ENCODE measurements around the gene MBOAT1.

MBOAT1 gene

DNA sequence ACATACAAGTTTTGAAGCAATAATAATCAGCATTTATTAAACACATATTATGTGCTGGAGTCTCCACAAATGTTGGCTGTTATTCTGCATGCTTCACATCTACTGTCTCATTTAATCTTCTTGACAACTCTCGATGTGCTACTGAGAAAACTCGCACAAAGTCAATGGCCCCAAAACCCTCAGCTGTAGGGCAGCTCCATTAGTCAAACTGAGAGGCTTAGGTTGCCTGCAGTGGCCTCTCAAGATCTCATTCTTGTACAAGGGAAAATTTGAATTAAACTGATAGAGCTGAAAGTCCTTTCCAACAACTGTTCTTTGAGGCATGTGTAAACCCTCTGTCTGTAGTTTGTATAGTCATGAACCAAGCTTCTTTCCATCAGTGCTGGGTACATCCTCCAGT is 49.8 kb downstream of the MBOAT1 start:
- H3K4me1 ChIP-seq (ENCODE audit: insufficient read depth, low read length, poor library complexity, severe bottlenecking), result no peaks in the 10 kb centered on the region
- no peak overlapping the region for H2AFZ ChIP-seq (ENCODE audit: low read length)
- H4K20me1 ChIP-seq (ENCODE audit: insufficient read depth, low read length, poor library complexity, severe bottlenecking), result no peaks in the 10 kb centered on the region
- H3K79me2 ChIP-seq (ENCODE audit: insufficient read depth, low read length), result 0 out of 2 replicates have a peak, but pooled peaks cover 7% of the 10 kb centered on the region
- H3F3A ChIP-seq (ENCODE audit: low read depth), result no peaks in the 10 kb centered on the region
- TF ChIP-seq, protein P1, sequence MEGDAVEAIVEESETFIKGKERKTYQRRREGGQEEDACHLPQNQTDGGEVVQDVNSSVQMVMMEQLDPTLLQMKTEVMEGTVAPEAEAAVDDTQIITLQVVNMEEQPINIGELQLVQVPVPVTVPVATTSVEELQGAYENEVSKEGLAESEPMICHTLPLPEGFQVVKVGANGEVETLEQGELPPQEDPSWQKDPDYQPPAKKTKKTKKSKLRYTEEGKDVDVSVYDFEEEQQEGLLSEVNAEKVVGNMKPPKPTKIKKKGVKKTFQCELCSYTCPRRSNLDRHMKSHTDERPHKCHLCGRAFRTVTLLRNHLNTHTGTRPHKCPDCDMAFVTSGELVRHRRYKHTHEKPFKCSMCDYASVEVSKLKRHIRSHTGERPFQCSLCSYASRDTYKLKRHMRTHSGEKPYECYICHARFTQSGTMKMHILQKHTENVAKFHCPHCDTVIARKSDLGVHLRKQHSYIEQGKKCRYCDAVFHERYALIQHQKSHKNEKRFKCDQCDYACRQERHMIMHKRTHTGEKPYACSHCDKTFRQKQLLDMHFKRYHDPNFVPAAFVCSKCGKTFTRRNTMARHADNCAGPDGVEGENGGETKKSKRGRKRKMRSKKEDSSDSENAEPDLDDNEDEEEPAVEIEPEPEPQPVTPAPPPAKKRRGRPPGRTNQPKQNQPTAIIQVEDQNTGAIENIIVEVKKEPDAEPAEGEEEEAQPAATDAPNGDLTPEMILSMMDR (conservative IDR thresholded peaks at IDR 0.05; ENCODE audit: low read length), result no peak
- no peak for TF ChIP-seq EZH2phosphoT487 (IDR thresholded peaks at IDR 0.05; ENCODE audit: borderline replicate concordance)
- no peak overlapping the region for H3K4me2 ChIP-seq (ENCODE audit: low read depth, low read length, poor library complexity, severe bottlenecking)
- no peak overlapping the region for H3K4me3 ChIP-seq (ENCODE audit: low read length, poor library complexity, severe bottlenecking)
- H3K27me3 ChIP-seq (ENCODE audit: insufficient read depth, low read length, poor library complexity, severe bottlenecking), result no peaks in the 10 kb centered on the region
- H3K9me3 ChIP-seq (ENCODE audit: insufficient read depth, low read depth, low read length), result no peaks in the 10 kb centered on the region
- 0 out of 2 replicates have a peak, but pooled peaks cover 5% of the 10 kb centered on the region for H3K36me3 ChIP-seq (ENCODE audit: insufficient read depth, low read length)
- no peak overlapping the region for H3K9ac ChIP-seq (ENCODE audit: low read depth, low read length, poor library complexity, severe bottlenecking)
- no peaks in the 10 kb centered on the region for H3K9me2 ChIP-seq (replicated peaks; ENCODE audit: low read depth, low read length)

DNA sequence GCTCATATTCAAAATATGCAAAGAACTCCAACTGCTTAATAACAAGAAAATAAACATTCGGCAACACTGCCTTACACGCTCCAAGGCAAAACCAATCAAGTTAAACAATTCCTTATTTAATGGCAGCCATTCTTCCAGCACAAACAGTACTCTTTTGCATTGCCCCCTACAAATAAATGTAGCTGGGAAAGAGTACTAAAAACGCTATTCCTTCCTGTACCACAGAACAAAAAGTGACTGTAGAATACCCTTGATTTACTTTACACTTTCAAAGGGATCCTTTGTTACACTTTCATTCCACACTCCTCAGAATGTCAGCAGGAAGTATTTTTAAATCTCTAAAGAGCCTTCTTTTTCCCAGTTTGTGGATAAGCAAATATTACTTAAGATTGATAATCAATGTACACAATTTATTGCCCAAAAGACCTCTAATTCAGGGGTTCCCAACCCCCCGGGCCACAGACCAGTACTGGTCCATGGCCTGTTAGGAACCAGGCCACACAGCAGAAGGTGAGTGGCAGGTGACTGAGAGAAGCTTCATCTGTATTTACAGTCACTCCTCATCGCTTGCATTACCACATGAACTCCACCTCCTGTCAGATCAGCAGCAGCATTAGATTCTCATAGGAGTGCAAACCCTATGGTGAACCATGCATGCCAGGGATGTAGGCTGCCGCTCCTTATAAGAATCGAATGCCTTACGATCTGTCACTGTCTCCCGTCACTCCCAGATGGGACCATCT is 51.6 kb downstream of the MBOAT1 start:
- Histone ChIP-seq H3K9ac (ENCODE audit: low read depth, low read length, poor library complexity, severe bottlenecking) (no peak overlapping the region), H3K4me3 (ENCODE audit: low read length, poor library complexity, severe bottlenecking) (no peak overlapping the region)

DNA sequence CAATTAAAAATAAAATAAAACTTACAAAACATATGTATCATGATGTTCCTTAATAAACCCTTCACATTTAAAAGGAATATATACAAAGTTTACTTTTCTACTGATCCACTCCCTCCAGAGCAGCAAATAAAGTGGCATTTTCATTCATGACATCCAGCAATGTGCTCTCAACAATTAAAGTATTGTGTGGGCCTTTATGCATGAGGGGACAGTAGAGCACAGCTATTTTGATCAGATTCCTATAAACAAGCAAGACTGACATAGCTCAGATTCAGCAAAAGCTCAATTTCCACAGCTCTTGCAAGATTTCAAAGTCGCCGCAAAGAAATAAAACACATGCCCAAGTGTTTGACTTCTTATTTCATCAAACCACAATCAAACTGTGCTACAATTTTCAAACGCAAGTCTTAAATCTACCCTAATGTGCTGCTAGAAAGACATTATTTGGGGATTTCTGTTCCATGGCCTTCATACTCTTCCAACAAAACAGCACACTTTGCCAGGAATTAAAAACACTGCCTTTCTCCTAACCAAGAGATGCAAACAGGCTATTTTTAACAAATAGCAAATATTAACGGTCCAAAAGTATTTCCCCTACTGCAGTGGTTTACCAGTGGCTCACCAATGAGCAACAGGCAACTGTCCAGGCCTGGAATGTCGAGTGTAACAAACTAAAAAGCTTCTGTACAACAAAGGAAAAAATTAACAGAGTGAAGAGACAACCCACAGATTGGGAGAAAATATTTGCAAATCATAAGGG is 52.3 kb downstream of the MBOAT1 start:
- Histone ChIP-seq H2AFZ (ENCODE audit: low read length) (no peak overlapping the region), H4K20me1 (ENCODE audit: insufficient read depth, low read length, poor library complexity, severe bottlenecking) (no peaks in the 10 kb centered on the region), H3K27me3 (ENCODE audit: insufficient read depth, low read length, poor library complexity, severe bottlenecking) (no peaks in the 10 kb centered on the region), H3K9me3 (ENCODE audit: insufficient read depth, low read depth, low read length) (no peaks in the 10 kb centered on the region), H3K4me3 (ENCODE audit: low read length, poor library complexity, severe bottlenecking) (no peak overlapping the region), H3F3A (ENCODE audit: low read depth) (no peaks in the 10 kb centered on the region), H3K4me2 (ENCODE audit: low read depth, low read length, poor library complexity, severe bottlenecking) (no peak overlapping the region), H3K79me2 (ENCODE audit: insufficient read depth, low read length) (0 out of 2 replicates have a peak, but pooled peaks cover 10% of the 10 kb centered on the region), H3K36me3 (ENCODE audit: insufficient read depth, low read length) (no peaks in the 10 kb centered on the region), H3K4me1 (ENCODE audit: insufficient read depth, low read length, poor library complexity, severe bottlenecking) (no peaks in the 10 kb centered on the region), H3K9ac (ENCODE audit: low read depth, low read length, poor library complexity, severe bottlenecking) (no peak overlapping the region), H3K9me2 (replicated peaks; ENCODE audit: low read depth, low read length) (no peaks in the 10 kb centered on the region)
- TF ChIP-seq, protein P1 (conservative IDR thresholded peaks at IDR 0.05; ENCODE audit: low read length), result no peak
- TF ChIP-seq EZH2phosphoT487 (IDR thresholded peaks at IDR 0.05; ENCODE audit: borderline replicate concordance), result no peak

More for the DNA sequence above, 51.6 kb downstream of the MBOAT1 start:
- no peak for TF ChIP-seq EZH2phosphoT487 (IDR thresholded peaks at IDR 0.05; ENCODE audit: borderline replicate concordance)
- TF ChIP-seq, protein P1 (conservative IDR thresholded peaks at IDR 0.05; ENCODE audit: low read length), result no peak
- Histone ChIP-seq H3K27me3 (ENCODE audit: insufficient read depth, low read length, poor library complexity, severe bottlenecking) (no peaks in the 10 kb centered on the region), H2AFZ (ENCODE audit: low read length) (no peak overlapping the region), H3K9me2 (replicated peaks; ENCODE audit: low read depth, low read length) (no peaks in the 10 kb centered on the region), H3K36me3 (ENCODE audit: insufficient read depth, low read length) (no peaks in the 10 kb centered on the region), H3K4me2 (ENCODE audit: low read depth, low read length, poor library complexity, severe bottlenecking) (no peak overlapping the region), H3K79me2 (ENCODE audit: insufficient read depth, low read length) (0 out of 2 replicates have a peak, but pooled peaks cover 10% of the 10 kb centered on the region), H3F3A (ENCODE audit: low read depth) (no peaks in the 10 kb centered on the region), H3K4me1 (ENCODE audit: insufficient read depth, low read length, poor library complexity, severe bottlenecking) (no peaks in the 10 kb centered on the region), H4K20me1 (ENCODE audit: insufficient read depth, low read length, poor library complexity, severe bottlenecking) (no peaks in the 10 kb centered on the region), H3K9me3 (ENCODE audit: insufficient read depth, low read depth, low read length) (no peaks in the 10 kb centered on the region)

Data from Loucy (cell line).